ENCODE measurements around the gene VWA5B1.

- TF ChIP-seq CTCF (IDR thresholded peaks at IDR 0.05) (no peak), POLR2A (IDR thresholded peaks at IDR 0.05) (no peak)
These were observed 45.5 kb downstream of the VWA5B1 start for GRCh38 chr1:20336105-20336605.
